Astrocyte (in vitro differentiated cells and primary cell): ENCODE data around the gene TARS2. TPM values are rescaled to one million over a fixed set of nuclear protein-coding genes. Genes with fewer than 3 reads are reported as not detected.
A peak's percentile ranks its signal among the peaks of the same experiment; 100 is the strongest.

ENCODE experiments used
- DNase-seq: peaks from one replicate; pipeline ENCODE4 v3.0.0-alpha.2; 2010; ENCODE audit warnings: low read depth
- FAIRE-seq: peaks from 2 replicates; lab custom pipeline; 2011; peaks lifted over from hg19 to GRCh38; lab: Jason Lieb, UNC
- H2AFZ ChIP-seq: 2 replicates; pipeline ENCODE4 v1.6.0; 2012; ENCODE audit warnings: low read depth, low read length, inconsistent platforms
- H3K27ac ChIP-seq: 2 replicates; pipeline ENCODE4 v1.5.1; 2011; ENCODE audit warnings: low read depth, low read length, inconsistent platforms
- H3K27me3 ChIP-seq: 2 replicates; pipeline ENCODE4 v1.6.0; 2011; ENCODE audit warnings: low read length, inconsistent platforms; ENCODE audit not compliant: insufficient read depth
- H3K36me3 ChIP-seq: 2 replicates; pipeline ENCODE4 v1.5.1; 2011; ENCODE audit warnings: low read length, inconsistent platforms; ENCODE audit not compliant: insufficient read depth
- H3K4me1 ChIP-seq: 2 replicates; pipeline ENCODE4 v1.5.1; 2011; ENCODE audit warnings: low read length, inconsistent platforms; ENCODE audit not compliant: insufficient read depth
- H3K4me2 ChIP-seq: 2 replicates; pipeline ENCODE4 v1.6.0; 2012; ENCODE audit warnings: low read length, inconsistent platforms
- H3K4me3 ChIP-seq: 2 replicates; pipeline ENCODE4 v1.5.1; 2011; ENCODE audit warnings: low read depth, mild to moderate bottlenecking, low read length, inconsistent platforms; ENCODE audit not compliant: insufficient read depth
- H3K79me2 ChIP-seq: 2 replicates; pipeline ENCODE4 v1.6.0; 2012; ENCODE audit warnings: mild to moderate bottlenecking, low read length, inconsistent platforms; ENCODE audit not compliant: insufficient read depth
- H3K9ac ChIP-seq: 2 replicates; pipeline ENCODE4 v1.6.0; 2012; ENCODE audit warnings: mild to moderate bottlenecking, low read length, inconsistent platforms
- H3K9me3 ChIP-seq: 2 replicates; pipeline ENCODE4 v1.5.1; 2012; ENCODE audit warnings: low read depth, mild to moderate bottlenecking, low read length, inconsistent platforms; ENCODE audit not compliant: insufficient read depth
- H4K20me1 ChIP-seq: 2 replicates; pipeline ENCODE4 v1.6.0; 2012; ENCODE audit warnings: low read length, inconsistent platforms; ENCODE audit not compliant: insufficient read depth
- H3K27ac Mint-ChIP-seq: one replicate; pipeline ENCODE4 v1.8.0; 2021; ENCODE audit warnings: mild to moderate bottlenecking, mixed read lengths; ENCODE audit not compliant: unreplicated experiment
- H3K27me3 Mint-ChIP-seq: one replicate; pipeline ENCODE4 v1.8.0; 2021; ENCODE audit warnings: low read depth, mixed read lengths; ENCODE audit not compliant: unreplicated experiment
- H3K36me3 Mint-ChIP-seq: one replicate; pipeline ENCODE4 v1.8.0; 2021; ENCODE audit warnings: low read depth, mixed read lengths; ENCODE audit not compliant: unreplicated experiment
- H3K4me1 Mint-ChIP-seq: one replicate; pipeline ENCODE4 v1.8.0; 2021; ENCODE audit warnings: low read depth, mixed read lengths; ENCODE audit not compliant: unreplicated experiment
- H3K4me3 Mint-ChIP-seq: one replicate; pipeline ENCODE4 v1.8.0; 2021; ENCODE audit warnings: mild to moderate bottlenecking, moderate library complexity, mixed read lengths; ENCODE audit not compliant: unreplicated experiment
- H3K9me3 Mint-ChIP-seq: one replicate; pipeline ENCODE4 v1.8.0; 2021; ENCODE audit warnings: mild to moderate bottlenecking, mixed read lengths; ENCODE audit not compliant: unreplicated experiment
- CTCF ChIP-seq: IDR thresholded peaks from 2 replicates; pipeline ENCODE4 v1.5.1; 2011; ENCODE audit warnings: low read depth, mild to moderate bottlenecking, inconsistent platforms, low read length, moderate library complexity; ENCODE audit not compliant: insufficient read depth
- EZH2 ChIP-seq: IDR thresholded peaks from 2 replicates; pipeline ENCODE4 v1.6.1; 2012; ENCODE audit warnings: mild to moderate bottlenecking, low read length, inconsistent platforms; ENCODE audit not compliant: insufficient read depth
- total RNA-seq: library from RNA; stranded (reverse); gene quantifications from 2 replicates; pipeline ENCODE4 v1.2.1, GENCODE V29; 2021

Gene TARS2
- total RNA-seq, 1 donor from 2014 or later: 15.5 TPM

GRCh38 chr1:150514913-150515327, 27.7 kb downstream of the TARS2 start:
- FAIRE-seq (no peak), DNase-seq (no peak)
- Mint-ChIP-seq H3K27ac (no peak overlapping the region), H3K4me3 (peak overlapping the region; percentile 87), H3K9me3 (no peaks in the 10 kb centered on the region), H3K4me1 (peaks cover 11% of the 10 kb centered on the region), H3K36me3 (peaks cover 16% of the 10 kb centered on the region), H3K27me3 (no peaks in the 10 kb centered on the region)
- Histone ChIP-seq H3K4me3 (peak overlapping the region; percentile 70), H3K36me3 (no peaks in the 10 kb centered on the region), H3K9ac (peak overlapping the region; percentile 81), H3K27me3 (no peaks in the 10 kb centered on the region), H3K9me3 (no peaks in the 10 kb centered on the region), H3K4me1 (peaks cover 4% of the 10 kb centered on the region), H3K27ac (peak overlapping the region; percentile 44), H2AFZ (peak overlapping the region; percentile 84), H4K20me1 (no peaks in the 10 kb centered on the region), H3K79me2 (peaks cover 3% of the 10 kb centered on the region), H3K4me2 (peak overlapping the region; percentile 94)
- TF ChIP-seq CTCF (no peak), EZH2 (no peak)

GRCh38 chr1:150515328-150516049, 28.3 kb downstream of the TARS2 start, which contains the start of gene FALEC:
Gene FALEC, plus strand, starts transcription at chr1:150515752.
- H3K9me3 ChIP-seq: no peaks in the 10 kb centered on the region
- no peak for TF ChIP-seq CTCF
- no peak for TF ChIP-seq EZH2
- peaks cover 11% of the 10 kb centered on the region for H3K4me1 Mint-ChIP-seq
- H4K20me1 ChIP-seq: no peaks in the 10 kb centered on the region
- no peak for FAIRE-seq
- H3K27ac ChIP-seq: peak within 1 kb of the TSS; percentile 44
- H3K4me2 ChIP-seq: peak within 1 kb of the TSS; percentile 94
- H3K4me3 Mint-ChIP-seq: peak within 1 kb of the TSS; percentile 87
- peak within 1 kb of the TSS; percentile 81 for H3K9ac ChIP-seq
- peaks cover 13% of the 10 kb centered on the region for H3K36me3 Mint-ChIP-seq
- H3K36me3 ChIP-seq: no peaks in the 10 kb centered on the region
- peak within 1 kb of the TSS; percentile 89 for H3K27ac Mint-ChIP-seq
- no peaks in the 10 kb centered on the region for H3K27me3 ChIP-seq
- no peaks in the 10 kb centered on the region for H3K9me3 Mint-ChIP-seq
- H3K79me2 ChIP-seq: peaks cover 3% of the 10 kb centered on the region
- H3K4me3 ChIP-seq: peak within 1 kb of the TSS; percentile 70
- peak; percentile 87 for DNase-seq
- peak within 1 kb of the TSS; percentile 87 for H2AFZ ChIP-seq
- no peaks in the 10 kb centered on the region for H3K27me3 Mint-ChIP-seq
- H3K4me1 ChIP-seq: peaks cover 4% of the 10 kb centered on the region
